Left ventricle myocardium inferior (tissue), 1 donor: ENCODE measurements around the gene CCR9. TPM values are rescaled to one million over a fixed set of nuclear protein-coding genes. Genes with fewer than 3 reads are reported as not detected.

Source experiments
- DNase-seq: peaks from one replicate; pipeline ENCODE4 v3.0.0-alpha.2; 2020
- H3K27ac ChIP-seq: fragments of 200-600 bp; replicated peaks from 2 replicates; pipeline ENCODE4 v1.8.0; 2021
- H3K27me3 ChIP-seq: fragments of 200-600 bp; 2 replicates; pipeline ENCODE4 v1.8.0; 2021; ENCODE audit warnings: low read depth
- H3K36me3 ChIP-seq: fragments of 200-600 bp; 2 replicates; pipeline ENCODE4 v1.8.0; 2021
- H3K4me1 ChIP-seq: fragments of 200-600 bp; 2 replicates; pipeline ENCODE4 v1.8.0; 2021
- H3K4me3 ChIP-seq: fragments of 200-600 bp; 2 replicates; pipeline ENCODE4 v1.8.0; 2021; ENCODE audit warnings: mild to moderate bottlenecking, moderate library complexity
- H3K9me3 ChIP-seq: fragments of 200-600 bp; replicated peaks from 2 replicates; pipeline ENCODE4 v1.8.0; 2021
- CTCF ChIP-seq: fragments of 200-600 bp; IDR thresholded peaks from 2 replicates; pipeline ENCODE4 v1.8.0; 2021; ENCODE audit warnings: antibody characterized with exemption, mild to moderate bottlenecking, borderline replicate concordance
- intact Hi-C: fragments of 100-400 bp; cut with micrococcal nuclease; formaldehyde crosslinking; loops from one replicate; pipeline ENCODE4 v1.11.0; 2022
- total RNA-seq: library from RNA; stranded (reverse); fragmentation: NEBNext Ultra II Directional; extraction: Animal tissue kit (Norgen Biotek cat#: 25700); gene quantifications from one replicate; pipeline ENCODE4 v1.2.1, GENCODE V29; 2021
- donor health status: DM: no; HTN: yes; CAD: no; lungs with severe emphysema.

The CCR9 gene
- total RNA-seq, 1 donor from 2014 or later, result not detected

GRCh38 chr3:45915059-45915439 is 28.7 kb downstream of the CCR9 start:
- intact Hi-C loops, result no loop called here
- no peak for TF ChIP-seq CTCF
- DNase-seq, result no peak
- no peak overlapping the region for H3K4me3 ChIP-seq
- H3K9me3 ChIP-seq, result no peaks in the 10 kb centered on the region
- peaks cover 32% of the 10 kb centered on the region for H3K36me3 ChIP-seq
- H3K4me1 ChIP-seq, result peaks cover 23% of the 10 kb centered on the region
- H3K27ac ChIP-seq, result no peak overlapping the region
- no peaks in the 10 kb centered on the region for H3K27me3 ChIP-seq

GRCh38 chr3:45915518-45916231 is 29.3 kb downstream of the CCR9 start:
- no peak for DNase-seq

GRCh38 chr3:45917146-45917898 is 31.0 kb downstream of the CCR9 start:
- Histone ChIP-seq H3K36me3 (peaks cover 47% of the 10 kb centered on the region), H3K27me3 (no peaks in the 10 kb centered on the region), H3K4me3 (no peak overlapping the region), H3K9me3 (no peaks in the 10 kb centered on the region), H3K4me1 (peaks cover 23% of the 10 kb centered on the region), H3K27ac (no peak overlapping the region)
- no peak for TF ChIP-seq CTCF
- intact Hi-C loops, result no loop called here
- DNase-seq, result no peak

More at GRCh38 chr3:45915518-45916231, 29.3 kb downstream of the CCR9 start:
- no peak overlapping the region for H3K4me3 ChIP-seq
- intact Hi-C loops, result no loop called here
- H3K27me3 ChIP-seq, result no peaks in the 10 kb centered on the region
- H3K9me3 ChIP-seq, result no peaks in the 10 kb centered on the region
- H3K27ac ChIP-seq, result no peak overlapping the region
- H3K36me3 ChIP-seq, result peaks cover 36% of the 10 kb centered on the region
- TF ChIP-seq CTCF, result no peak
- peaks cover 23% of the 10 kb centered on the region for H3K4me1 ChIP-seq

- Histone ChIP-seq H3K36me3 (peaks cover 77% of the 10 kb centered on the region), H3K27me3 (no peaks in the 10 kb centered on the region), H3K9me3 (no peaks in the 10 kb centered on the region), H3K27ac (no peak overlapping the region), H3K4me1 (peaks cover 23% of the 10 kb centered on the region), H3K4me3 (no peak overlapping the region)
- DNase-seq, result no peak
- TF ChIP-seq CTCF, result no peak
- intact Hi-C loops, result no loop called here
Observed at GRCh38 chr3:45921158-45922038, 35.1 kb downstream of the CCR9 start.

GRCh38 chr3:45922039-45922326 is 35.6 kb downstream of the CCR9 start:
- Histone ChIP-seq H3K4me3 (no peak overlapping the region), H3K4me1 (peaks cover 19% of the 10 kb centered on the region), H3K36me3 (peaks cover 83% of the 10 kb centered on the region), H3K27me3 (no peaks in the 10 kb centered on the region), H3K27ac (no peak overlapping the region), H3K9me3 (no peaks in the 10 kb centered on the region)
- intact Hi-C loops, result no loop called here
- TF ChIP-seq CTCF, result no peak
- DNase-seq, result no peak
